GM19467 (cell line): ENCODE results near the gene ZNF574.

Experiments
- ATAC-seq: cut with Tn5 transposase; IDR thresholded peaks from one replicate; pipeline ENCODE4 v1.9.1; 2021; ENCODE audit warnings: mild to moderate bottlenecking, moderate library complexity; ENCODE audit not compliant: unreplicated experiment

Gene ZNF574

GRCh38 chr19:42079886-42080763 lies 4.2 kb downstream of the ZNF574 start:
- no peak for ATAC-seq

DNA sequence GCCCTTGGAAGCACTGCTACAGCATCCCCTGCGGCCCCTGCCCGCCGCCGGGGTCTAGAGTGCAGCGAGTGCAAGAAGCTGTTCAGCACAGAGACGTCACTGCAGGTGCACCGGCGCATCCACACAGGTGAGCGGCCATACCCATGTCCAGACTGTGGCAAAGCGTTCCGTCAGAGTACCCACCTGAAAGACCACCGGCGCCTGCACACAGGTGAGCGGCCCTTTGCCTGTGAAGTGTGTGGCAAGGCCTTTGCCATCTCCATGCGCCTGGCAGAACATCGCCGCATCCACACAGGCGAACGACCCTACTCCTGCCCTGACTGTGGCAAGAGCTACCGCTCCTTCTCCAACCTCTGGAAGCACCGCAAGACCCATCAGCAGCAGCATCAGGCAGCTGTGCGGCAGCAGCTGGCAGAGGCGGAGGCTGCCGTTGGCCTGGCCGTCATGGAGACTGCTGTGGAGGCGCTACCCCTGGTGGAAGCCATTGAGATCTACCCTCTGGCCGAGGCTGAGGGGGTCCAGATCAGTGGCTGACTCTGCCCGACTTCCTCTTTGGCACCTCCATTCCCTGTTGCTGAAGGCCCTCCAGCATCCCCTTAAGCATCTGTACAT lies 4.9 kb downstream of the ZNF574 start:
- ATAC-seq: no peak

- ATAC-seq: no peak
These were observed 5.7 kb downstream of the ZNF574 start for GRCh38 chr19:42081584-42082203.

DNA sequence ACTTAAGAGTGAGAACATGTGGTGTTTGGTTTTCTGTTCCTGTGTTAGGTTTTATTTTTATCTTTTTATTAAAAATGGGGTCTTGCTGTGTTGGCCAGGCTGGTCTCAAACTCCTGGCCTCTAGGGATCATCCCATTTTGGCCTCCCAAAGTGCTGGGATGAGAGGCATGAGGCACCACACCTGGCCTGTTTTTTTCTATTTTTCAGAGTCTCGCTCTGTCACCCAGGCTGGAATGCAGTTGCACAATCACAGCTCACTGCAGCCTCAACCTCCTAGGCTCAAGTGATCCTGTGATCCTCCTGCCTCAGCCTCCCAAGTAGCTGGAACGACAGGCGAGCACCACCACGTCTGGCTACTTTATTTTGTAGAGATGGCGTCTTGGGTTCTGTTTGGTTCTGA lies 7.6 kb downstream of the ZNF574 start:
- ATAC-seq: no peak

- ATAC-seq: no peak
These were observed 10.3 kb downstream of the ZNF574 start for GRCh38 chr19:42086188-42086736.

DNA sequence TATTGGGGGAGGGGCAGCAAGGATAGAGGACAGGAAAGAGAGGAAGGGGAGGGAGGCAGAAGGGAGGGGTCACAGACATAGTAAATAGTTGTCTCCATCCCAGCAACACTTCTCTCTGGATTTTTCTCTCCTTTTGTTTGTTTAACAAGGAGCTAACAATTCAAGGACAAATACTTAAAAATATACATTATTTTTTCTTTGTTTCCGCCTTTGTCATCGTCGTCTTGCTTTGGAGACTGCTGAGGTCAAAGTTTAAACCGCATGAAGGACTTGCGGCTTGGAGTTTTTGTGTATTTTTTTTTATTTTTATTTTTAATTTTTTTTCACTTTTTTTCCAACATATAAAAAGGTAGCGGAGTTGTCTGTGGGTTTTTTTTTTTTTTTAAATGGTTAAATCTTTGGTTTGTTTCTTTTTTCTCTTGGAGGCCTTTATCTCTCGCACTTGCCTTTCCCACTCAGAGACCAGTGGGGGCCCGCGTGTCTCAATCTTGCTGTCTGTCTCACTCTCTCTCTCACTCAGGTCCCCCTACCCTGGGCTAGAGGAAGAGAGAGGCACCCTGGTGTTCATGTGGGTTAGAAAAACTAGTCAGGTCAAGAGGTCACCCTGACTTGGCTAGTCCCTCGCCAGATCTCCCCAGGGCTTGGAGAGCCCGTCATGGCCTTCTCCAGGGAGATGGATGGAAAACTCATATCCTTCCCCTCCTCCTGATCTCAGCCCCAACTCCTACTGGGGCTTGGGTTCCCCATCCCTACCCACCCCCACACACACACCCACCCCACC lies 11.0 kb downstream of the ZNF574 start:
- ATAC-seq: no peak

GRCh38 chr19:42088471-42089190 lies 12.7 kb downstream of the ZNF574 start:
- ATAC-seq: no peak

- no peak for ATAC-seq
These were observed 13.3 kb downstream of the ZNF574 start for GRCh38 chr19:42089191-42089750.

DNA sequence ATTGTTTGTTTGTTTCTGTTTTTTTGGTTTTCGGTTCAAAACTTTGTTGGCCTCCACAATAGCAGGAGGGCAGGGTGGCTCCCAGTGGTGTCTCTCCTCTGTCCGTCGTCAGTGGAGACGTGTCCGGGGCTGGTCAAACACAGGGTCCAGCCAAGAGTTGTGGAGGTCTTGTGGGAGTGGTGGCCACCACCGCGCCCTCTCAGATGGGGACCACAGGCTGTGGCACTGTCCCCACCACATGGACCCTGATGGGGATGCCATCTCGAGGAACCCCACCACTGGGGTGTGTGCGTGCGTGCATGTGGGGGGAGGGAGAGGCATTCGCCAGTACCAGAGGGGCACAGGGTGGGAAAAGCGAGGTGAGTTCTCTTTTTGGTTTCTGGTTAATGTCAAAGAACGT lies 13.8 kb downstream of the ZNF574 start:
- ATAC-seq: no peak

- no peak for ATAC-seq
These were observed 14.7 kb downstream of the ZNF574 start for GRCh38 chr19:42090672-42091071.

DNA sequence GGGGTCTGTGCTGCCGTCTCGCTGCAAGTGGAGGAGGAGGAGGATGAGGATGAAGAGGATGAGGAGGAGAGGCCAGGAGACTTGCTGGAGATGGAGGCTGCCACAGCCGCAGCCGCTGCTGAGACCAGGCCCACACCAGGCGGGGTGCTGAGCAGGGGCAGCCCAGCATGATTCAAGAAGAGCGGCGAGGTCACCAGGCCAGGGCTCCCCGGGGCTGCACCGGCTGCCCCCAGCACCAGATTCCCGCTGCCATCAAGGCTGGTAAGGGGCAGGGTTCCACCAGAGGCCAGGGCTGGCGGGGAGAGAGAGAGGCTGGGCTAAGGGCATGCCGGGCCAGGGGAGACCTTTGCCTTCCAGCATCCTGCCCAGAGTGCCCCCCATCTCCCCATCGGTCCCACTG lies 15.3 kb downstream of the ZNF574 start:
- no peak for ATAC-seq

DNA sequence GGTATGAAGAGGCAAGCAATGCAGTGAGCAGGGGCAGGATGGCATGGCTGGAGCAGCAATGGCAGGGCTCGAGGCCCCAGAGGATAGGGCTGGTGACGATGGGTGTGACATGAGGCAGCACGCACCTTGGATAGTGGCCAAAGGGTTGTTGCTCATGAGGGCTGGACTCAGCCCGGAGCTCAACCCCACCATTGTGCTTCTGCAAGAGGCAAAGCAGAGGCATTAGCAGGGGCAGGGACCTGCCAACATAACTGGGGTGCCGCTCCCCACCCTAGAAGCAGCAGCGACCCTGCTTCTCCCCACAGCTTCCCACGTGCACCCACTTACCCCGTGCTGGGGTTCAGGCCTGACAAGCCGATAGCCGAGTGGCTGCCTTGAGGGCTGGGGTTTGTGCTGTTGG lies 15.8 kb downstream of the ZNF574 start:
- no peak for ATAC-seq

- no peak for ATAC-seq
These were observed 16.4 kb downstream of the ZNF574 start for GRCh38 chr19:42092350-42092749.

GRCh38 chr19:42093505-42093904 lies 17.5 kb downstream of the ZNF574 start:
- no peak for ATAC-seq

GRCh38 chr19:42093926-42094325 lies 18.0 kb downstream of the ZNF574 start:
- ATAC-seq: no peak

GRCh38 chr19:42095142-42095813 lies 19.3 kb downstream of the ZNF574 start:
- no peak for ATAC-seq

- ATAC-seq: no peak
These were observed 19.9 kb downstream of the ZNF574 start for GRCh38 chr19:42095814-42096230.

DNA sequence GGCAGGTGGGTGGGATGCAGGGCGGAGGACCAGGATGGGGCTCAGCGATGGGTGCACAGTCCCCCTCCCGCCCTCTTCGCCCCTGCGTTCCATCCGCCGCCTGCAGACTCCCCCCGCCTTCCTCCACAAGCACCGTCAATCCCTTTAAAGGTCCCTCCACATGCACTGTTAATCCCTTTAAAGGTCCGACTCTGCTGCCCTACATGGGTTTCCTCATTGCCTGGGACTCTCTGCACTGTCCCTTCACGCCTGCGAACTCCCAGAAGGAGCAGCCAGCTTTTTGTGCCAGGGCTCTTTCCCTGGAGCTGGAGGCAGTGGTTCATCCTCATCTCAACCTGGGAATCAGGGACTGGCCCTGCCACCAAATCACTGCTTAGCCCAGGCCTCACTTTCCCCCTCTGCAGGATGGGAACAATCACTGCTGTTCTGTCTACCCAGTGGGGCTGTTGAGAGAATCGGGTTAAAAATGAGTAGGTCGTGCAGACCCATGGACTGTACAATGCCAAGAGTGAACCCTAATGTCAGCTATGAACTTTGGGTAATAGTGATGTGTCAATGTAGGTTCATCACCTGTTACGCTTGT lies 20.4 kb downstream of the ZNF574 start:
- no peak for ATAC-seq

- ATAC-seq: no peak
These were observed 21.5 kb downstream of the ZNF574 start for GRCh38 chr19:42097461-42097860.
